HG02759 (cell line): ENCODE results near the gene PRKN.

Experiments
- ATAC-seq: cut with Tn5 transposase; IDR thresholded peaks from one replicate; pipeline ENCODE4 v1.9.1; 2021; ENCODE audit warnings: mild to moderate bottlenecking, moderate library complexity; ENCODE audit not compliant: unreplicated experiment

Gene PRKN

DNA sequence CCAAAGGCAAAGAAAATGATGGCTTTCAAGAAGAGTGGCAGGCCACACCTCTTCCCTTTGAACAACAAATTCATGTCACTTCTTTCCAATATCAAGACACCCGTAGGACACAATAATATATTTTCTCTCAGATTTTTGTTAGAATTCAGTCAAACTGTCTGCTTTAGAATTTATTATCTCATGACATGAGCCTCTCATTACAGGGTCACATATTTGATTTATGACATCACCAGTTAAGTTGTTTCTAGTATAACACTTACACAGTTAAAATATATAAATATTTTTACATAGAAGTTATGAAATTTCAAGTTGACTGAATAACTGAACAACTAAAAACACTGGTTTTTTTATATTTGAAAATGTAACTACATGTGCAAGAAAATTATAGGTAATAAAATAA, 1133.2 kb downstream of the PRKN start:
- no peak for ATAC-seq

DNA sequence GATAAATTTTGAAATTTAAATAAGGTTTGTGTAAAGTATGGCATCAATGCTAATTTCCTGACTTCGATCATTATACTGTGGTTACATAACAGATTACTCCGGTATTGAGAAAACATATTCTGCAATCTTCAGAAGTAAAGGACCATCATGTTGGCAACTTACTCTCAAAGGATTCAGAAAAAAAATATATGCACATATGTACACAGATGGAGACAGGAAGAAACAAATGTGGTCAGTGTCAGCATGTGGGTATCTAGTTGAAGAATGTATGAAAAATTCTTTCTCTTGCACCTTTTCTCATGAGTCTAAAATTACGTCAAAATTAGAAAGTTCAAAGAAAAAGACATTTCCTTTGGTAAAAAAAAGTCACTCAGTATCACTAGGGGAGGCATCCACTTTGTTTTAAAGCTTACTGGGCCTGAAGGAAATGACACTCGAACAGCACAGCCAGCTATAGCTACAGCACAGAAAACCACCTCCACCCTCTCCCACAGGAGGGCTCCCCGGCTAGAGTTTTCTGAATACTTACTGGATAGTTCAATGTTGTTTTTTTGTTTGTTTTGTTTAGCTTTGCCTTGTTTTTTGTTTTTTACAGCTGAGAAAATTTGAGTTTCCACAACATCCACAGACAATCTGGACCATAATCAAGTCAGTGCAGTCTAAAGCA, 1136.5 kb downstream of the PRKN start:
- ATAC-seq: no peak

DNA sequence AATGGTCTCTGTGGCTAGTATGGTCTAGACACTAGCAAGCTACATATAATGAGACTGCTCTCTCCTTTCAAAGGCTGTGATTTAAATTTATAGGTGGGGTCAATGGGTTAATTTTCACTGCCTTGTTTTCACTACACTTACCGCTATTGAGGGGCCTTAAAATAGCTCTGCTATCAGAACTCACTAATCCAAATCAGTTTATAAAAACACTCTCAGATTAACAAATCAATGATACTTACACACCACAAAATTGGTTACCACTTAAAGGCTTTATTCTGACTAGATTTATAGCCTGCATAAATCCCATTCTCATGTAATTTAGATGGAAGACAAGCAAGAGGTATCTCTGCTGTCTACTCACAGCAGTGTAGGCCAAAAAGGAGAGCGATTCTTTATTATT, 1140.7 kb downstream of the PRKN start:
- no peak for ATAC-seq

DNA sequence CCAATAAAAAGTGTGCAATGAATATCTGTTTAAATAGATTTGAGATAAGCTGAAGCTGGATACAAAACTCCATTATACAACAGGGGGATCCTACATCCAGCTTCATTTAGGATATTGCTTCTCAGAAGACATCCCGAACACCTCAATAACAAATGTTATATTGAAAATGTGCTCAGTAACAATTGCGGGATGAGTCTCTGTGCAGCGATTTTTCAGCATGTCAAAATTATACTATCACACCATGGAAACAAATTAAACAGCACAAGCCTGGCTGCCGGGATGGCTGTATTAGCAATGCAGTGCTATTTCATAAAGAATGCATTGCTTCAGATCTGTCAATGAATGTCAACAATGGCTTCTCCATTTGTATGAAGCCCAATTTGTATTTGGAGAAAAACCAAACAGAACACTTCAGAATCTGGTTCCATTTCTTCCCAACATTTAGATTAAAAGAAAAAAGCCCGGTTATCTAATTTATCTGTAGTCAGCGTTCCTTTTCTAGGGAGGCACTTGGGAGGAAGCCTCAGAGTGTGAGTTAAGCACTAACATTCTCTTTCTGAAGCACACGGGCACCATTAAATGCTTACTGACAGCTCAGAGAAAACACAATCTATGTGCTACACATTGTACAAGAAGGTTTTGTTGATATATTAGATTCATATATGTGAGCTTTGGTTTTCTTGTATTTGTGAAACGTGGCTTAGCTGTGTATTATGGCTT, 1142.8 kb downstream of the PRKN start:
- ATAC-seq: no peak

DNA sequence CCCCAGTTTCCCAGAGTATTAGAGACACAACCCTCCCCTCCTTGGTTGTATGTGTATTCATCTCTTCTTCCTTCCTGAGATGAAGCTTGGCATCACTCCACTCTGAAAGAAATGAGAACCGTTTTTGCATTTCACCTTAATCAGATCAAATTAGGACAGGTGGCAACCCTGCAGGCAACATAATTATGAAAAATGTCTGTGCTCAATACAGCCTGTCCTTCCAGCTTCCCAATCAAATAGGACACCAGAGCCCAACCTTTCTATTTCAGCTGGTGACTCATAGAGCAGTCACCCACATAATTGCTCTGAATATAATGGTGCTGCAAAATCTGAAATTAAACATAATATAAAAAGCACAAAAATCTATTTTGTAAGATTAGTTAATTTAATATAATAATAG, 1143.5 kb downstream of the PRKN start:
- ATAC-seq: no peak

DNA sequence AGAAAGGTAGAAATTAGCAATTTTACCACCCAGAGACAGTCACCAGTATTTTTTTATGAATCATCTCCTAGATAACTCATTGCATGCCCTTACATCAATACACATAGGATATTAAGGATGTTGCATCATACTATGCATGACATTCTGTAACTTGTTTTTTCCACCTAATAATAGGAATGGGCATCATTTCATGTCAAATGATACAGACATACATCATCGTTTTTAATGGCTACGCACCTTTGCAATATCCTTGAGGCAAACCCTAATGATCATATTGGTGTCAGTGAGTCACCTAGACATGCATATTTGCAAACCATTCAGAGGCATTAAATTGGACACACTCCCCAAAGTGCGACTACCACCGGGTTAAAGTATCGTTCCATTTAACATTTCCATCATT, 1144.0 kb downstream of the PRKN start:
- ATAC-seq: no peak

DNA sequence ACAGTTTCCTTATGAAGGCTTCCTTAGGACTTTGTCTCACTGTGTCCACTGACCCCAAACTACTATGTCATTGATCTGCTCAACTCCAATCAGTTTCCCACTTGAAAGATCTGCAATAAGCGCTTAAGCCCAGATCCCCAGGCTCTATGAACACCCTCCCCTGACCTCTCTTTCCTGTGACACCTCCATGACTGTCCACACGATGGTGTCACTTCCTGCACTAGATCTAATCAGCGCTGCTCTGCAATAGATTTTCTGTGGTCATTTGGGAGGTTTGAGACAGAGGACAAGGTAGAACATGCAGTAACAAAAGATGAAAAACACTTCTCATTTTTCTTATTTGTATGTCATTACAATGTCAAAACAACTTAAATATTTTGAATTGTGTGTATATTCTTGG, 1149.1 kb downstream of the PRKN start:
- no peak for ATAC-seq

DNA sequence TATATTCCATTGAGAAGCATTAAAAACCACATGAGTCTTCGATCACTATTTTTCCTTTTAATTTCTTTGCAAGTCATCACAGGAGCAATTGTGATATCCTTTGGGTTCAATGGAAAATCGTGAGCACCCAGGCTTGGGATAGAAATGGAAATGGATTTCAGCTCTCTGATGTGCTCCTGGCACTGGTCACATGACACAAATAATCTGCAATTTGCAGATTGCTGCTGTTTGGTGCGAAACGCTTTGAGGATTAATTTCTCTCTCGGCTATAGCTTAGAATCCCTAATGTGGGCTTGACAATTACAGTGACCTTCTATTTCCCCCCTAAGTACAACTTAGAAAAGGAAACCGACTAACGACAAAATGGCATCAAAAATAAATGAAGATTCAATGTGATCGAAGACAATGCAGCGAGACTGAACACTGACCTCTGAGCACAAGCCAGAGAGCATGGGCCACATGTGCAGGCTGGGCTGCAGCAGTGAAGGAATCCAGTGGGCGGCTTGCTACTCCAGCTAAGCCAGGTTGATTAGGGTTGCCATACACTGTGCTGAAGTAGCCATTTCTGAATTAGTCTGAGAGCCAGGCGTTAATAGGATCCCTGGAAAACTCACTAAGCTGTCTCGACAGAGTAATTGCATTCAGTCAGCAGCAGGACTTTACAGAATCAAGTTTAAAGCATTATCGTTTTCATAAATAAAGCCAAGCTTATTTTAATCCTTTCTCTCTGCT, 1151.9 kb downstream of the PRKN start:
- ATAC-seq: no peak

DNA sequence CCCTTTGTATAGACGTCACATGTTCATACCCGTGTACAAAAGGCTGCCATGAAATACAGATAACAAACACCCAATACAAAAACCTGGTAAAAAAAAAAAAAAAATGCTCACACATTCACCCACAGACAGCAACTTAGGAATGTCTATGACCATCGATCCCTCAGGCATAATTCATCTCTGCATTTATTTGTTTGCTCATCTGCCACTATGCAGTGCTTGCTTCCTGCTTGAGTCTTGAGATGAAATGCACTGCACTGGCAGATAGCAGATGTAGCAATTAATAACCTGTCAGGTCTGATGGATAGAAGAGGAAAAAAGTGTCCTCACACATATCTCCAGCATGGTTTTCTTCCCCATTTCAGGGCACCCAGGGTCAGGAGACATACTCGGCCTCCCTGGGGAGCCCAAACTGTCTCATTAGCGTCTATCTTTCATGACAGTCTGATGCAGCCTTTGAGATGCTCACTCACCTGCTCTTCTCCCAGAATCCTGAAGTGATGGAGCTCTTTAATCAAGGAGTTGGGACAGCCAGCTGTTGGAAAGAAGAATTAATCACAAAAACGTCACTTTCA, 1158.6 kb downstream of the PRKN start:
- ATAC-seq: no peak

DNA sequence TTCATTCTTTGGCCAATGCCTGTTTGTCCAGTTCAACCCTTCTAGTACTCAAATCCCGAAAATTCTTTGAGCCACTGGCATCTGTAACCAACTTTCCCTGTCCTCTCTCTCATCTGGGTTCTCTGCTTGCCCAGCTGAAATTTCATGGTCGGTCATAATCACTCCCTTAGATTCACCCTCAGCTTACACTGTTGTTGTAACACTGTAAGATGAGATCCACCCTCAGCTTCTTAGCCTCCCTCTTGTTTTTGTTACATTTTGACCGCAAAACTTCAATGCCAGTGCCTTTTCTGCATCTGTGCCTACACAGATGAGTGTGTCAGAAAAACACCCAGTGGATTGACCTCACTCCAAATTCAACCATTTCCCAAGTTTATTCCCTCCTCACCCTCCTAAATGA, 1162.6 kb downstream of the PRKN start:
- no peak for ATAC-seq

DNA sequence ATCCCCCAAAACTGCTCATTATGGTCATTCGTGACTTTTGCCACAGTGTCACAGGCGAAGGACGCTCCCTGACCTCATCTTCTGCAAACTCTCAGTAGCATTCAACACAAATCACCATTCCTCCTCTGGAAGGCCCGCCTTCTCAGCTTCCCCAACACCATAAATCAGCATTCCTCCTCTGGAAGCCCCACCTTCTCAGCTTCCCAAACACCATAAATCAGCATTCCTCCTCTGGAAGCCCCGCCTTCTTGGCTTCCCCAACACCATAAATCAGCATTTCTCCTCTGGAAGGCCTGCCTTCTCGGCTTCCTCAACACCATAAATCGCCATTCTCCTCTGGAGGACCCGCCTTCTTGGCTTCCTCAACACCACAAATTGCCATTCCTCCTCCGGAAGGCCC, 1165.7 kb downstream of the PRKN start:
- no peak for ATAC-seq

DNA sequence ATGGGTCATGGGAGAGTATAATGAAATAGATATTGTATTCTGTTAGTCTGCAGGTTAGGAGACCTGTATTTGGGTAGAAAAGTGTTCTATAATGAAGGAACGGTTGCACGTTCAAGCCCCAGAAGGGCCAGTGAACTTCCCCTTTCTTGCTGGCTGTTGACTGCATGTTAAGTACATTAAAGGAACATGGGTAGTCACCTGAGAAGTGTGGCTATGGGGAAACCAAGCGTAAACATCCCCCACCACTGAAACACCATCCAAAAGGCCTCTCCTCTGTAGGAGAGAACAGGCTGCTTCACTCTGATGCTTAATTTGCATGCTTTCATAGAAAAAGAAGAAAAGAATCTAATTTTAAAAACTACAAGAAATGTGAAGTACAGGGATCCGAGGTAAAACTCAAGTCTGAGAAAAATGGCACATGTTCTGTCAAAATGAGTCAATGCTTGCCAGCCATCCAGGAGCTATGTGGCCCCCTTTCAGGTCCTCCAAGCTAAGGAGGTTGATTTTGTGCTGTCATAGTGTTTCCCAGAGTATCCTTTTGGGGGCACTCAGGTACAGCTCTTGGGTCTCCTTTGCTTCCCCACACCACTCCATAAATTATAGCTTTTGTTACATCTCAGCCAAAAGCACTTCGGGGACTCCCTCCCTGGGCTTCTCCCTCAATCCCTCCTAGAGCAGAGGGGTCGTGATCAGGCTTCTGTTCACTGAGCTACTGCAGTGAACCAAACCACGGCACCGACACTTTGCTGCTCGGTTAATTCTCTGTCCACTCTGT, 1170.0 kb downstream of the PRKN start:
- no peak for ATAC-seq

DNA sequence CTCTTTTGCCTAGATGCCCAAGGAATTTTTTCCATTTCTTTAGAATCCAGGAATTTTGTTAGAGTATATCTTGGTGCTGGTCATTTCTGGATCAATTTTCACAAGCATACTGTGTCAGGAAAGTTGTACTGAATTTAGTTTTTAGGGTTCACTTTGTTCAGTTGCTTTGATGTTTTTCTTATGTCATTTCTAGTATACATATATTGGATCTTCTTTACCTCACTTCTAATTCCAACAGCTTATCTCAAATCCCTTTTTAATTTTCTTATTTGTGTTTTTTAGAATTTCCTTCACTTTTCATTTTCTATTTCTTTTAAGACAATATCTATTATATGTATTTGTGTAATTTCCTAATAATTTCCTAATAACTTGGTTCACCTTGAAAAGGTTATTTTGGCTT, 1172.7 kb downstream of the PRKN start:
- ATAC-seq: no peak

DNA sequence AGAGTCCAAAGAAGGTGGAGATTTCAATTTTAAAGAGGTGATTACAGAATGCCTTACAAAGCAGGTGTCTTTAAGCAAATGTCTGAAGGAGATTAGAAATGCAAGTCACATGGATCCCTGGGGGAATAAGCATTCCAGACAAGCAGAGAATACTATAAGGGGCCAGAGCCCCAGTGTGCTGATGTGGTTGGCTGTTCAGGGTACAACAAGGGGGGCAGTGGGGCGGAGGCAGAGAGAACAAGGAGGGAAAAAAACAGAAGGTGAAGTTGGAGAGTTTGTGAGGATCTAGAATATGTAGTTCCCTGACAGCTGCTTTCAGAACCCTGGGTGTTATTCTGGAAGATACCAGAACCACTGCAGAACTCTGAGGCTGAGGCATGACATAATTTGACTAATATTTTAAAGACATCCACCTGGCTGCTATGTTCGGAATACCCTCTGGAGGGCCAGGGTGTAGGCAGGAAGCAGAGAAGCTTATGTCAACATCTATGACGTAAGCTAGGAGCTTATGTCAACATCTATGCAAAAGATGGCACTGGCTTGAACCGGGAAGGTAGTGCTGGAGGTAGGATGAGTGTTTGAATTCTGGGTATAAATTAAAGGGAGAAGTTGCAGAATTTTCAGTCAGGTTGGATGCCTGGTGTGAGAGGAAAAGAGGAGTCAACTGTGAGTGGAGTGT, 1177.5 kb downstream of the PRKN start:
- no peak for ATAC-seq

DNA sequence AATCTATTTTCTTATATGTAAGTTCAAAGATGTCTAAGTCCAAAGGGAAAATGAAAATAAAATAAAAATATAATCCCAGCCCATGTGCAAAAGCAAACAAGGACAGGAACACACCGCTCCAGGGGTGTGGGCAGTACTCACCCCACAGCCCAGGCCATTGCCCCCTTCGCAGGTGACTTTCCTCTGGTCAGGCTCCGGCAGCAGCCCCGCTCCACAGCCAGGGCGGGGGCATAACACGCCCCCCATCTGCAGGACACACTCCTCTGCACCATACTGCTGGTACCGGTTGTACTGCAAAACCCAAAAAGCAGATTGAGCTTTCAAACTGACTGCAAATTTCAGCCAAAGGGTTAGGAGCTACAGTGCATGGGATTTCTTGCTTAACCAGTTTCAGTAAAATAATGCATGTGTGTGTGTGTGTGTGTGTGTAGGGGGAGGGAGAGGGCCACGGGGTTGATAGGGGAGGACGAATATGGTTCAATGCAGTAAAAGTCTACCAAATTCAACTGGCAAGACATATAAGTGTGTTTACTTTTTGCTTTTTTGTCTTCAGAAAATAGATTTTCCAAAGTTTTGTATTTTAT, 1178.8 kb downstream of the PRKN start:
- ATAC-seq: no peak

DNA sequence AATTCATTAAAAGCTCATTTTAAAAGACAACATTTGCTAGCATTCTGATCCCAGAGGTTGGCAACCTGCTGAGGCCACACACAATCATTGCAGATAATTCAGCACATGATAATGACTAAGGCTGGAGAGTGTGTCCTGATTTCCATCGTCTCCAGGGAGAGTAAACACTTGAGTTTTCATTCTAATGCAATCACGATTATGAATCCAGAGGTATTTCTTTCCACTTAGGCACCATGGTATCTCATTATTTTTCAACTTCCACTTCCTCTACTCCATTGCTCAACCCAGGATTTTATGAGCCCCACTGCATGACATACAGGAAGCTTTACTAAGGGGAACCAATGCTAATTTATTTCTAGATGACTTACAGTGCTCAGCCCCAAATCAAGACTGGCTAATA, 1179.9 kb downstream of the PRKN start:
- no peak for ATAC-seq

DNA sequence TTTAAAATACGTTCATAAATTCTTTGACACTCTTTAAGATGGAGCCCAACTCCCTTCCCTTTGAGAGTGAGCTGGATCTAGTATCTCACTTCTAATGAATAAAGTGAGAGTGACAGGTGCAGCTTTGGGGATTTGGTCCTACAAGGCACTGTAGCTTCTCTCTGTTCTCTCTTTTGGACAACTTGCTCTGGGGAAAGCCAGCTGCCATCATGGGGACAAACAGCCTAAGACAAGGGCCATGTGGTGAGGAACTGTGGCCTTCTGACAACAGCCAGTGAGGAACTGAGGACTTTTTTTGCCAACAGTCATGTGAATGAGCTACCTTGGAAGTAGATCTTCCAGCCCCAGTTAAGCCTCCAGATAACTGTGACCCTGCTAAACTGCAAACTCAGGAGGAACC, 1180.9 kb downstream of the PRKN start:
- ATAC-seq: no peak

DNA sequence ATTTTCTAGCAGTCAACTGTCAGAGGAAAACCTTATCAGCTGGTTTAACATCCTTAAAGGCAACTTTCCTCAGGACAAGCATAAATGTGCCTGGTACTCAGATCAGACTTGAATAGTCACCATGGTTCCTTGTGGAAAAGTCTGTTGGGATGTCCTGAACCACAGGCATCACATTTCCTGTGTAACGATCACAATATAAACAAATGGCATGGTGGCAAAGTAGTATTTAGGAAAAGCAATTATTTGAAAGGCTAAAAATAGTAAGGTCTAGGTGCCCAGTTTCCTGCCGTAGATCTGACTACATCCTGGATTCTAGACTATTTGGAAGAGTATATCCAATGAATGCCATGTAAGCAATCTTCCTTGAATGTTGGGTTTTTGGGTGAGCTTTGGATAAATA, 1181.8 kb downstream of the PRKN start:
- ATAC-seq: no peak

DNA sequence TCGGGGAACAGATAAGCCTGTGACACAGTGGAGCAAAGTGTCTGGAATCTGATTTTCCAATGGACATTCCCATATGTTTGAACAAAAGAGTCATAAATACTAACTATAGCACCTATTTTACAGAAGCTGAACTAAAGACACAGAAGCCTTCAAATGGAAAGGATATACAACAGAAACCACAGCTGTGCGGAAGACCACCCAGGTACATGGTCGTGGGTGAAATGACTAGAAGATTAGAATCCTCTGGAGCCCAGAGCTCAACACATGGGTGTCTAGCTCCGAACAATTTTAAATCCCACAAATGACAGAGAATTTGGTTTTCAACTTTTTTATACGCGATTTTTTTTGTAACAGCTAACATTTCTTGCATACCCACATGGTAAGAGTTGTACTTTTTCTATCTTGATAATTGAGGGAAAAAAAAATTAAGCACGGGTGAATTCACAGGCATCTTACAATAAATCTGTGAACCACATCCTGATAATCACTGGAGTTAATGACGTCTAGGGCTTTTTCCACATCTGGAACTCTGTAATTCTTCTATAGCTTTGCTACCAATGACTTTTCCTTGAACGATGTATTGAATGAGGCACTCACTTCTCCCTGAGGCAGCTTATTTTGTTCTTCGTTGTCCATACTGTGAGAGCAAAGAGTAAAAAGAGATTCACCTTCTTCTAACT, 1182.6 kb downstream of the PRKN start:
- ATAC-seq: no peak
